ENCODE data around the gene MAN2C1.

MAN2C1 gene

GRCh38 chr15:75362642-75363249 is 5.7 kb downstream of the MAN2C1 start:
- no peak for TF ChIP-seq CTCF (conservative IDR thresholded peaks at IDR 0.05; ENCODE audit: low read depth)
- CTCF ChIA-PET, result no interaction called here
- peak overlapping the region; percentile 11 for H3K27ac ChIP-seq
- no peak for DNase-seq (ENCODE audit: low spot score)
- POLR2A ChIA-PET (ENCODE audit: low non-redundant PET), result no interaction called here

- peak overlapping the region; percentile 11 for H3K27ac ChIP-seq
- CTCF ChIA-PET, result no interaction called here
- POLR2A ChIA-PET (ENCODE audit: low non-redundant PET), result no interaction called here
Observed at GRCh38 chr15:75361989-75362641, 6.3 kb downstream of the MAN2C1 start.

GRCh38 chr15:75361361-75361988 is 6.9 kb downstream of the MAN2C1 start:
- TF ChIP-seq CTCF (conservative IDR thresholded peaks at IDR 0.05; ENCODE audit: low read depth), result no peak
- ChIA-PET POLR2A (ENCODE audit: low non-redundant PET) (no interaction called here), CTCF (no interaction called here)
- DNase-seq (ENCODE audit: low spot score), result no peak
- H3K27ac ChIP-seq, result peak overlapping the region; percentile 11; the same call in 1 of the 2 replicates

More at GRCh38 chr15:75361989-75362641, 6.3 kb downstream of the MAN2C1 start:
- no peak for DNase-seq (ENCODE audit: low spot score)
- TF ChIP-seq CTCF (conservative IDR thresholded peaks at IDR 0.05; ENCODE audit: low read depth), result no peak

- H3K27ac ChIP-seq, result peak overlapping the region; percentile 11; the same call in 1 of the 2 replicates
- no peak for DNase-seq (ENCODE audit: low spot score)
- POLR2A ChIA-PET (ENCODE audit: low non-redundant PET), result no interaction called here
- CTCF ChIA-PET, result interaction anchor here (0.7 kb wide), 1 partner anchor 526 kb away, joined by 4 read pairs; no protein-coding TSS in a partner anchor
- TF ChIP-seq CTCF (conservative IDR thresholded peaks at IDR 0.05; ENCODE audit: low read depth), result no peak
Observed at GRCh38 chr15:75360856-75361255, 7.6 kb downstream of the MAN2C1 start.

GRCh38 chr15:75360391-75360790 is 8.0 kb downstream of the MAN2C1 start:
- peak overlapping the region; percentile 13; the same call in 1 of the 2 replicates for H3K27ac ChIP-seq
- ChIA-PET CTCF (interaction anchor here (0.7 kb wide), 1 partner anchor 525 kb away, joined by 4 read pairs; no protein-coding TSS in a partner anchor), POLR2A (ENCODE audit: low non-redundant PET) (no interaction called here)
- no peak for TF ChIP-seq CTCF (conservative IDR thresholded peaks at IDR 0.05; ENCODE audit: low read depth)
- no peak for DNase-seq (ENCODE audit: low spot score)

GRCh38 chr15:75359537-75360250 is 8.7 kb downstream of the MAN2C1 start:
- DNase-seq (ENCODE audit: low spot score), result no peak
- no peak for TF ChIP-seq CTCF (conservative IDR thresholded peaks at IDR 0.05; ENCODE audit: low read depth)
- H3K27ac ChIP-seq, result peak overlapping the region; percentile 13; the same call in 1 of the 2 replicates
- CTCF ChIA-PET, result no interaction called here
- POLR2A ChIA-PET (ENCODE audit: low non-redundant PET), result interaction anchor here (0.6 kb wide), 1 partner anchor 812 kb away, joined by 4 read pairs; no protein-coding TSS in a partner anchor

Data from RWPE1 (cell line).